Measurements from ENCODE around the gene KCNAB1. TPM values are rescaled to one million over a fixed set of nuclear protein-coding genes. Genes with fewer than 3 reads are reported as not detected.

Gene KCNAB1
- total RNA-seq, 1 experiment from 2014 or later: not detected

DNA sequence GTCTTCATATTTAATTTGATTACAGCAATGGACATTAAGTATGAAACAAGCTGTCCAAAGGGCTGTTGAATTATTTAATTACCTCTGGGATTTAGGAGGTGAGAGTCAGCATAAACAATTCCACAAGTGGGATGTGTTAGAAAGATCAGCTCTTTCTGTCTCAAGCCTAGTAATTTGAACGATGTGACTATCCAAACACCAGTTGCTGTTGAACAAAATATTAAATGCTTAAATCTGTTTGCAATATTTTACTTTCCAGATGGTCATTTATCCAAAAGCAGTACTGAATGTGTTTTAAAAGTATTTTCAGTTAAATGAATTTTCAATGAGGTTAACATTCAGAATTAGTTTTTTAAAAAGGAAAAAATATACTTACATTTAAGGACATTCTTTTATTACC, 12.7 kb downstream of the KCNAB1 start:
- no peaks in the 10 kb centered on the region for H3K79me2 ChIP-seq (ENCODE audit: insufficient read depth, low read length)
- H3K4me3 ChIP-seq (replicated peaks in 1 of 2; ENCODE audit: low read depth in 1 of 2, low read length in 2 of 2): no peak overlapping the region
- H3K4me1 ChIP-seq (ENCODE audit: control insufficient read depth in 1 of 2, insufficient read depth in 2 of 2, low read length in 2 of 2): no peaks in the 10 kb centered on the region
- no peaks in the 10 kb centered on the region for H3K9me2 ChIP-seq (ENCODE audit: insufficient read depth)
- H3K4me2 ChIP-seq (ENCODE audit: low read length): no peak overlapping the region
- H3K9me3 ChIP-seq (ENCODE audit: control insufficient read depth in 1 of 2, insufficient read depth in 1 of 2, low read depth in 1 of 2, low read length in 2 of 2): no peaks in the 10 kb centered on the region
- DNase-seq (ENCODE audit: low read depth, low spot score) (no peak), ATAC-seq (no peak)
- ChIA-PET RAD21 (ENCODE audit: low non-redundant PET in 1 of 2, low total read pairs in 2 of 2, uncharacterized antibody in 2 of 2, unreplicated experiment in 2 of 2) (no interaction called here), POLR2A (no interaction called here), CTCF (no interaction called here)
- no peak overlapping the region for H3K9ac ChIP-seq (ENCODE audit: low read length)
- H3K36me3 ChIP-seq (ENCODE audit: control insufficient read depth in 1 of 2, insufficient read depth in 2 of 2, low read length in 2 of 2): no peaks in the 10 kb centered on the region
- intact Hi-C loops (cut with micrococcal nuclease): no loop called here
- no peaks in the 10 kb centered on the region for H3K27me3 ChIP-seq (ENCODE audit: insufficient read depth, low read length)
- no peak overlapping the region for H2AFZ ChIP-seq (ENCODE audit: low read depth, low read length, poor library complexity, severe bottlenecking)
- H4K20me1 ChIP-seq (ENCODE audit: insufficient read depth): no peaks in the 10 kb centered on the region
- H3K27ac ChIP-seq (ENCODE audit: low read depth, low read length): no peak overlapping the region
- no peak for TF ChIP-seq YY1 (IDR thresholded peaks at IDR 0.05; ENCODE audit: extremely low read depth, insufficient replicate concordance, low read depth, low read length)
- TF ChIP-seq ATF3 (IDR thresholded peaks at IDR 0.05): no peak
- TF ChIP-seq EZH2phosphoT487 (IDR thresholded peaks at IDR 0.05; ENCODE audit: borderline replicate concordance): no peak
- TF ChIP-seq CEBPB (IDR thresholded peaks at IDR 0.05; ENCODE audit: low read depth): no peak
- no peak for TF ChIP-seq TCF7L2 (IDR thresholded peaks at IDR 0.05; ENCODE audit: borderline replicate concordance, extremely low read depth, insufficient read depth, insufficient read length)
- TF ChIP-seq ZNF274 (IDR thresholded peaks at IDR 0.05; ENCODE audit: low read depth, low read length): no peak
- no peak for TF ChIP-seq EZH2 (IDR thresholded peaks at IDR 0.05)
- TF ChIP-seq POLR2AphosphoS5 (IDR thresholded peaks at IDR 0.05; ENCODE audit: low read depth, low read length): no peak
- TF ChIP-seq SP1 (IDR thresholded peaks at IDR 0.05; ENCODE audit: low read depth): no peak
- TF ChIP-seq ELF1 (IDR thresholded peaks at IDR 0.05; ENCODE audit: borderline replicate concordance, low read depth): no peak
- no peak for TF ChIP-seq ZFX (IDR thresholded peaks at IDR 0.05)
- TF ChIP-seq JUND (IDR thresholded peaks at IDR 0.05): no peak
- BruUV-seq (replicated peaks): no TSS peak

All from HCT116 (cell line).